RPMI7951 (cell line): ENCODE measurements around the gene CYP17A1. TPM values are rescaled to one million over a fixed set of nuclear protein-coding genes. Genes with fewer than 3 reads are reported as not detected.
"Not testable (repeated sequence)": the region's sequence is repeated elsewhere in the genome, so short reads cannot be mapped to it uniquely, and the experiment has no call there.

Source experiments
- DNase-seq: peaks from one replicate; pipeline ENCODE4 v3.0.0-alpha.2; 2012; ENCODE audit warnings: low read depth
- total RNA-seq: library from RNA; depleted of rRNA; stranded (reverse); fragments of >200 nt; shearing (Covaris generic); gene quantifications from 2 replicates; pipeline ENCODE4 v1.2.3, GENCODE V29; 2014

The CYP17A1 gene
- total RNA-seq, 1 experiment from 2014 or later = not detected

DNA sequence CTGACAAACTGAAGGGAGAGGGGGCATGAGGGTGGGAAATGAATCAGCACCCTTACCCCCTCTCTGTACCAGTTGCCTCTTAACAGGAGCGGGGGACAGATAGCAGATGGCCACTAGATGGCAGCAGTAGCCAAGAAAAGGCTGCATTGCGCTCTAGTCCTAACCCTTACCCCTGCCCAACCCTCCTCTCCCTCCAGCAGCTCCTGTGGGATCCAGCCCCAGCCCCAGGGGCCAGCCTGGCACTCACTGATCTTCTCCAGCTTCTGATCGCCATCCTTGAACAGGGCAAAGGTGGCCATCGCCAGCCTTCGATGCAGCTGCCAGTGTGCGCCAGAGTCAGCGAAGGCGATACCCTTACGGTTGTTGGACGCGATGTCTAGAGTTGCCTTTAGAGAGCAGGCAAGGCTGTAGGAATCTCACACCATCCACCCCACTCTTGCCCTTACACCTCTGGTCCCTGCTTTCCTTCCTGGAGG is 2.2 kb downstream of the CYP17A1 start:
- DNase-seq = peak; percentile 60

- DNase-seq = no peak
Measured at GRCh38 chr10:102834143-102834542, 3.1 kb downstream of the CYP17A1 start.

DNA sequence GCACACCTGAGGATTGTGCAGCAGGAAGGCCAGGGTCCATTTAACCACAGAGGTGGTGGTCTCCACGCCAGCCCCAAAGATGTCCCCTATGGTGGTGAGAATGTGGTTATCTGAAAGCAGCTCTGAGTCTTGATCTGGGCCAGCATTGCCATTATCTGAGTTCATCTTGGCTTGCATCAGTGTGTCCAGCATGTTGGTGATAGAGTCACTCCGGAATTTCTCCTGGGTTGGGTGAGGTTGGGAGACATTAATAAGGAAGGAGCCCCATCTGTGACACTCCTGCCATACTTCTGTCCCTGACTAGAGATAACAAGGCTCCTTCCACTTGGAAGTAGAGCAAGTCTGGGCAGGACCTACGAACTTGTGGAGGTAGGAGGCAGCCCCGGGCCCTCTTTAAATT is 4.2 kb downstream of the CYP17A1 start:
- DNase-seq = no peak

- no peak for DNase-seq
Measured at GRCh38 chr10:102832248-102832647, 5.0 kb downstream of the CYP17A1 start.

- peak; percentile 31 for DNase-seq
Measured at GRCh38 chr10:102831322-102832071, 5.7 kb downstream of the CYP17A1 start.

DNA sequence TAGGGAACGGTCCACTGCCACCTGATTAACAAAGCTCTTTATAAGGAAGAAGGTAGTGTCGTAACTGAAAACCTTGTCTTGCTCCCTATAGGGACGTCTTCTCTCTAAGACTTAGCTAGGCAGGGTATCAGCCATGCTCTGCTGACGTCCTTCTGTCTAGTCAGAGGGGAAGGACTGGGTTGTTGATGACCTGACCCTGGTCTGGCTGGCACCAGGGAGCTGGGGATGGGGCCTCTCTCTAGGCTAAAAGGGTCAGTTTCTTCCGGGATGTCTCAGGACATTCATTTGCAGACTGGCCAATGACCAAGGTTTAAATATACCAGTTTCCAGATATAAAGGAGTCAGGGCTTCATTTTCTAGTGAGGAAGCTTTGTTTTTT is 9.6 kb downstream of the CYP17A1 start:
- no peak for DNase-seq

GRCh38 chr10:102826148-102826796 is 10.9 kb downstream of the CYP17A1 start:
- no peak for DNase-seq

DNA sequence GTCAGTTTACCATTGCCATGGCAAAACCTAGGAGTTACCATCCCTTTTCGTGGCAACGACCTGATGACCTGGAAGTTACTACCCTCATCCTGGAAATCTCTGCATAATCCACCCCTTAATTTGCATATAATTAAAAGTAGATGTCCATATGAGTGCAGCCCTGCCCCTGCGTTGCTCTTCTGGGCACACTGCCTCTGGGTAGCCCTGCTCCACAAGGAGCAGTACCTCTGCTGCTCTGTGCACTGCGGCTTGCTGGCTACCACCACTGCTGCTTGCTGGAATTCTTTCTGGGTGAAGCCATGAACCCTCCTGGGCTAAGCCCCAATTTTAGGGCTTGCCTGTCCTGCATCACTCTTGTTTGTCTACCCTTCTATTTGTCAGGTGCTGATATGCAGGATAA is 12.5 kb downstream of the CYP17A1 start:
- no peak for DNase-seq

GRCh38 chr10:102822222-102822621 is 15.0 kb downstream of the CYP17A1 start:
- no peak for DNase-seq

- not testable (repeated sequence) for DNase-seq
Measured at GRCh38 chr10:102820008-102820407, 17.2 kb downstream of the CYP17A1 start.

GRCh38 chr10:102819054-102819453 is 18.2 kb downstream of the CYP17A1 start:
- no peak for DNase-seq

GRCh38 chr10:102817175-102817574 is 20.0 kb downstream of the CYP17A1 start:
- DNase-seq = no peak

- DNase-seq = peak; percentile 64
Measured at GRCh38 chr10:102815790-102816549, 21.2 kb downstream of the CYP17A1 start.

DNA sequence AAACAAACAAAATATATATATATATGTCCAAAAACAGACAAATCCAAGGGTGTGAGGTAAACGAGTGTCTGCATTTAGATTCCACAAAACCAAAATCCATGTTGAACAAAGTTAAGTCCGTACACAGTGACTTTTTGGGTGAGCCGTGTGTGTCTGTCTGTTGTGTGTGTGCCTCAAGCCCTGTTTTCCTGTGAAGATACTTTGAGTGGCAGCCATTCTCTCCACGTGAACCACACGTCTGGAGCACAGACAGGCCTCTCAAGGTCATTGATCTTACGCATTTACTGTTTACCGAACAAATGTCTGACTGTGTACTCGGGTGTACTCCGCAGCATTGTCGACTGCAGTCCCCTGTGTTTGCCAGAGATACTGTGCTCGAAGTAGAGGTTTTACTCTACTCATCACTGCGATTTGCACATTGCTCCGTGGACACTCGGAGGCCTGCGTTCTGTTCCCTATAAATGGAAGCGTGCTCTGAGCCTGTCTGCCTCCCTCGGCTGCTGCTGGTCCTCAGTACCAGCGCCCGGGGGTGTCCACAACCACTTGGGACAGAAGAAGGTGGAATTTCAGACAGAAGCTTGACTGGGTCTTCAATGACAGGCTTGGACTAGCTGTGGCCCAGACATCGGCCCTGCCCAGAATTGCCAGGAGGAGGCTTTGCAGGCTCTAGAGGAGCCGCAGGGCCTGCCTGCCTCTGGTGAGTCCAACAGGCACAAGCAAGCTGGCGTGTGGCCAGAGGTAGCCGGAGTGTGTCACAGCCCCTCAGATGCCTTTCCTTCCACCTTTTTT is 22.1 kb downstream of the CYP17A1 start:
- peak; percentile 45 for DNase-seq

- peak; percentile 62 for DNase-seq
Measured at GRCh38 chr10:102814453-102814871, 22.8 kb downstream of the CYP17A1 start.

GRCh38 chr10:102813734-102814452 is 23.3 kb downstream of the CYP17A1 start:
- DNase-seq = no peak

DNA sequence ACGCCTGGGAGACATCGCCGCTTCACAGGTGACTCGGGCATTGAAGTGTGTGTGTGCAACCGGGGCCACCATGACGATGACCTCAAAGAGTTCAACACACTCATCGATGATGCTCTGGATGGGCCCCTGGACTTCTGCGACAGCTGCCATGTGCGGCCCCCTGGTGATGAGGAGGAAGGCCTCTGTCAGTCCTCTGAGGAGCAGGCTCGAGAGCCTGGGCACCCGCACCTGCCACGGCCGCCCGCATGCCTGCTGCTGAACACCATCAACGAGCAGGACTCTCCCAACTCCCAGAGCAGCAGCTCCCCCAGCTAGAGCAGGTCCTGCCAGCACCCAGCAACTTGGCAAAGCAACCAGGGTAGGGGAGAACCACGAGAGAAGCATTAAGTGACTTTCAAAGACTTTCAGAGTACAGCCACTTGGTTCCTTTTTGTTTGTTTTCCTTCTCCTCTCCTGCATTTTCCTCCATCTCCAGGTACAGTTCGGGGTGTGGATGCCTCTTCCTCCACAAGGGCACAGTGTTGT is 24.1 kb downstream of the CYP17A1 start:
- no peak for DNase-seq

DNA sequence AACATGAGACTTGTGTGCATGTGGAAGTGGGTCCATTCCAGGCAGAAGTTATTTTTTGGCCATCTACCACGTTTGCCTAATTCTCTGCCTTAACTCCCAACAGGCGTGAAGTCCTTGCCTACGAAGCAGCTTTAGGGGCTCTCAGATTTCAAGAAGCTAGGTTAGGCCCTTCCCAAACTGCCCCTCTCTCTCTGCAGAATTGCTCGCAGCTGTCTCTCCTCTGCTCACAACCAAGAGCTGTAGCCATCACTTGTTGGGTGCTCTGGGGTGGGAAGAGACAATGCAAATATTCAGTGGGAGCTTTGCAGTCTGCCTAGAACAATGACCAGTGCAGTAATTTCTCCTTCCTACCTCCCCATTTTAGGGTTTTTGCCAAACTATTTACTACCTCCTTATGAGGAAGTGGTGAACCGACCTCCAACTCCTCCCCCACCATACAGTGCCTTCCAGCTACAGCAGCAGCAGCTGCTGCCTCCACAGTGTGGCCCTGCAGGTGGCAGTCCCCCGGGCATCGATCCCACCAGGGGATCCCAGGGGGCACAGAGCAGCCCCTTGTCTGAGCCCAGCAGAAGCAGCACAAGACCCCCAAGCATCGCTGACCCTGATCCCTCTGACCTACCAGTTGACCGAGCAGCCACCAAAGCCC is 24.9 kb downstream of the CYP17A1 start:
- DNase-seq = no peak

- no peak for DNase-seq
Measured at GRCh38 chr10:102811346-102811745, 25.9 kb downstream of the CYP17A1 start.

GRCh38 chr10:102808380-102808779 is 28.8 kb downstream of the CYP17A1 start:
- DNase-seq = no peak
